Measurements from ENCODE around the gene CAMK1D.

CAMK1D gene

GRCh38 chr10:12697764-12698163 lies 348.4 kb downstream of the CAMK1D start:
- TF ChIP-seq CTCF (IDR thresholded peaks at IDR 0.05; ENCODE audit: low read depth, low read length), result no peak
- DNase-seq (ENCODE audit: extremely low read depth, low read depth), result no peak

- no peak for DNase-seq (ENCODE audit: extremely low read depth, low read depth)
- no peak for TF ChIP-seq CTCF (IDR thresholded peaks at IDR 0.05; ENCODE audit: low read depth, low read length)
Observed at GRCh38 chr10:12699258-12699700, 349.9 kb downstream of the CAMK1D start.

GRCh38 chr10:12699781-12700556 lies 350.6 kb downstream of the CAMK1D start:
- no peak for TF ChIP-seq CTCF (IDR thresholded peaks at IDR 0.05; ENCODE audit: low read depth, low read length)
- no peak for DNase-seq (ENCODE audit: extremely low read depth, low read depth)

GRCh38 chr10:12700557-12700874 lies 351.2 kb downstream of the CAMK1D start:
- no peak for TF ChIP-seq CTCF (IDR thresholded peaks at IDR 0.05; ENCODE audit: low read depth, low read length)
- no peak for DNase-seq (ENCODE audit: extremely low read depth, low read depth)

- TF ChIP-seq CTCF (IDR thresholded peaks at IDR 0.05; ENCODE audit: low read depth, low read length), result no peak
- no peak for DNase-seq (ENCODE audit: extremely low read depth, low read depth)
Observed at GRCh38 chr10:12701696-12702095, 352.3 kb downstream of the CAMK1D start.

GRCh38 chr10:12702215-12702770 lies 352.9 kb downstream of the CAMK1D start:
- no peak for DNase-seq (ENCODE audit: extremely low read depth, low read depth)
- no peak for TF ChIP-seq CTCF (IDR thresholded peaks at IDR 0.05; ENCODE audit: low read depth, low read length)

- TF ChIP-seq CTCF (IDR thresholded peaks at IDR 0.05; ENCODE audit: low read depth, low read length), result no peak
- DNase-seq (ENCODE audit: extremely low read depth, low read depth), result no peak
Observed at GRCh38 chr10:12703126-12703525, 353.8 kb downstream of the CAMK1D start.

Data from AG09319 (cell line).